Neural cell (in vitro differentiated cells): Measurements from ENCODE around the gene MGAT5B. TPM values are rescaled to one million over a fixed set of nuclear protein-coding genes. Genes with fewer than 3 reads are reported as not detected.

Experiments used
- H2AFZ ChIP-seq: fragments of 200-600, 300-800 bp; sonication (generic), shearing (Covaris generic); 2 replicates; pipeline ENCODE4 v1.6.0; 2014; ENCODE audit warnings: low read depth, mild to moderate bottlenecking, antibody characterized with exemption, low read length, moderate library complexity
- H3F3A ChIP-seq: fragments of 200-600 bp; shearing (Covaris generic); 2 replicates; pipeline ENCODE4 v1.6.1; 2016; ENCODE audit warnings: mild to moderate bottlenecking, moderate library complexity, mixed read lengths, antibody characterized with exemption, low read length; ENCODE audit not compliant: insufficient read depth, poor library complexity, severe bottlenecking
- H3K27ac ChIP-seq: fragments of 200-600, 300-800 bp; sonication (generic), shearing (Covaris generic); 2 replicates; pipeline ENCODE4 v1.5.1; 2014; ENCODE audit warnings: mild to moderate bottlenecking, low read length, moderate library complexity
- H3K27me3 ChIP-seq: fragments of 300-800, 200-600 bp; sonication (generic), shearing (Covaris generic); 2 replicates; pipeline ENCODE4 v1.6.0; 2014; ENCODE audit warnings: mild to moderate bottlenecking, low read depth, low read length, moderate library complexity; ENCODE audit not compliant: insufficient read depth
- H3K36me3 ChIP-seq: fragments of 300-800, 200-600 bp; sonication (generic), shearing (Covaris generic); 2 replicates; pipeline ENCODE4 v1.5.1; 2014; ENCODE audit warnings: mild to moderate bottlenecking, antibody characterized with exemption, low read length, moderate library complexity; ENCODE audit not compliant: insufficient read depth
- H3K4me2 ChIP-seq: fragments of 300-800, 200-600 bp; sonication (generic), shearing (Covaris generic); 2 replicates; pipeline ENCODE4 v1.6.0; 2014; ENCODE audit warnings: mild to moderate bottlenecking, low read length
- H3K4me3 ChIP-seq: fragments of 300-800, 200-600 bp; sonication (generic), shearing (Covaris generic); 2 replicates; pipeline ENCODE4 v1.5.1; 2014; ENCODE audit warnings: mild to moderate bottlenecking, low read length, moderate library complexity
- H3K79me2 ChIP-seq: fragments of 200-600 bp; shearing (Covaris generic); replicated peaks from 2 replicates; pipeline ENCODE4 v1.6.0; 2014; ENCODE audit warnings: mild to moderate bottlenecking, low read length, moderate library complexity; ENCODE audit not compliant: insufficient read depth
- H3K9ac ChIP-seq: fragments of 300-800, 200-600 bp; sonication (generic), shearing (Covaris generic); 2 replicates; pipeline ENCODE4 v1.6.1; 2016; ENCODE audit warnings: mild to moderate bottlenecking, low read length, mixed read lengths
- H3K9me2 ChIP-seq: fragments of 200-600 bp; shearing (Covaris generic); 2 replicates; pipeline ENCODE4 v1.6.1; 2016; ENCODE audit warnings: mild to moderate bottlenecking, low read length, mixed read lengths; ENCODE audit not compliant: insufficient read depth
- H3K9me3 ChIP-seq: fragments of 200-600, 300-800 bp; sonication (generic), shearing (Covaris generic); 2 replicates; pipeline ENCODE4 v1.6.1; 2016; ENCODE audit warnings: mild to moderate bottlenecking, mixed run types, low read length, moderate library complexity, mixed read lengths
- H4K20me1 ChIP-seq: fragments of 200-600 bp; shearing (Covaris generic); 2 replicates; pipeline ENCODE4 v1.6.1; 2016; ENCODE audit warnings: mild to moderate bottlenecking, mixed run types; ENCODE audit not compliant: insufficient read depth
- CTCF ChIP-seq: fragments of 450-650 bp; IDR thresholded peaks from 2 replicates; pipeline ENCODE4 v1.5.1; 2014; ENCODE audit warnings: antibody characterized with exemption, mild to moderate bottlenecking, moderate library complexity; ENCODE audit not compliant: poor library complexity, severe bottlenecking
- EP300 ChIP-seq: fragments of 450-650 bp; conservative IDR thresholded peaks from 2 replicates; pipeline ENCODE4 v1.6.1; 2014; ENCODE audit warnings: antibody characterized with exemption, mild to moderate bottlenecking, moderate library complexity; ENCODE audit not compliant: poor library complexity, severe bottlenecking
- EZH2 ChIP-seq: fragments of 200-600, 300-800 bp; shearing (Covaris generic), sonication (generic); IDR thresholded peaks from 2 replicates; pipeline ENCODE4 v1.6.1; 2014; ENCODE audit warnings: antibody characterized with exemption, low read length, borderline replicate concordance, mild to moderate bottlenecking; ENCODE audit not compliant: insufficient read depth, poor library complexity, severe bottlenecking
- MXI1 ChIP-seq: fragments of 450-650 bp; conservative IDR thresholded peaks from 2 replicates; pipeline ENCODE4 v1.6.1; 2014; ENCODE audit warnings: antibody characterized with exemption, mild to moderate bottlenecking; ENCODE audit not compliant: poor library complexity, severe bottlenecking
- POLR2AphosphoS5 ChIP-seq: IDR thresholded peaks from 2 replicates; pipeline ENCODE4 v1.6.1; 2012
- RAD21 ChIP-seq: fragments of 450-650 bp; conservative IDR thresholded peaks from 2 replicates; pipeline ENCODE4 v1.6.1; 2014; ENCODE audit warnings: antibody characterized with exemption, mild to moderate bottlenecking, moderate library complexity
- REST ChIP-seq: IDR thresholded peaks from 2 replicates; pipeline ENCODE4 v1.6.1; 2012; ENCODE audit warnings: borderline replicate concordance
- SMC3 ChIP-seq: fragments of 450-650 bp; conservative IDR thresholded peaks from 2 replicates; pipeline ENCODE4 v1.6.1; 2014; ENCODE audit warnings: antibody characterized with exemption, mild to moderate bottlenecking, moderate library complexity; ENCODE audit not compliant: poor library complexity
- TAF1 ChIP-seq: IDR thresholded peaks from 2 replicates; pipeline ENCODE4 v1.6.1; 2012; ENCODE audit warnings: low read depth
- polyA plus RNA-seq: library from polyadenylated mRNA; depleted of rRNA; stranded (reverse); fragments of >200 nt; gene quantifications from 2 replicates; pipeline ENCODE4 v1.2.3, GENCODE V29; 2014

Gene MGAT5B
- polyA plus RNA-seq, 1 donor from 2014 or later: 8.8 TPM

GRCh38 chr17:76948301-76948700, 80.1 kb downstream of the MGAT5B start:
- Histone ChIP-seq H3K27ac (no peak overlapping the region), H2AFZ (no peak overlapping the region), H4K20me1 (no peaks in the 10 kb centered on the region), H3K79me2 (no peaks in the 10 kb centered on the region), H3K9me3 (no peaks in the 10 kb centered on the region), H3K36me3 (no peaks in the 10 kb centered on the region), H3K4me2 (no peak overlapping the region), H3K9me2 (no peaks in the 10 kb centered on the region), H3K9ac (no peak overlapping the region), H3F3A (no peaks in the 10 kb centered on the region), H3K27me3 (no peaks in the 10 kb centered on the region), H3K4me3 (no peak overlapping the region)
- TF ChIP-seq CTCF (no peak), RAD21 (no peak), SMC3 (no peak), TAF1 (no peak), POLR2AphosphoS5 (no peak), REST (no peak), EP300 (no peak), MXI1 (no peak)

GRCh38 chr17:76948726-76949342, 80.6 kb downstream of the MGAT5B start:
- Histone ChIP-seq H2AFZ (no peak overlapping the region), H3K79me2 (no peaks in the 10 kb centered on the region), H3K9me2 (no peaks in the 10 kb centered on the region), H3K36me3 (no peaks in the 10 kb centered on the region), H3K27ac (no peak overlapping the region), H4K20me1 (no peaks in the 10 kb centered on the region), H3K9me3 (no peaks in the 10 kb centered on the region), H3K9ac (no peak overlapping the region), H3K4me3 (no peak overlapping the region), H3K27me3 (no peaks in the 10 kb centered on the region), H3F3A (no peaks in the 10 kb centered on the region), H3K4me2 (no peak overlapping the region)
- TF ChIP-seq TAF1 (no peak), CTCF (no peak), POLR2AphosphoS5 (no peak), SMC3 (no peak), REST (no peak), EP300 (no peak), MXI1 (no peak), RAD21 (no peak), EZH2 (no peak)
